DMS79 (cell line): ENCODE results near the gene PWWP2B.
"Not testable (repeated sequence)": the region's sequence is repeated elsewhere in the genome, so short reads cannot be mapped to it uniquely, and the experiment has no call there.

Experiments used
- DNase-seq: peaks from one replicate; lab custom pipeline; 2025; lab: John Stamatoyannopoulos, UW

Gene PWWP2B

DNA sequence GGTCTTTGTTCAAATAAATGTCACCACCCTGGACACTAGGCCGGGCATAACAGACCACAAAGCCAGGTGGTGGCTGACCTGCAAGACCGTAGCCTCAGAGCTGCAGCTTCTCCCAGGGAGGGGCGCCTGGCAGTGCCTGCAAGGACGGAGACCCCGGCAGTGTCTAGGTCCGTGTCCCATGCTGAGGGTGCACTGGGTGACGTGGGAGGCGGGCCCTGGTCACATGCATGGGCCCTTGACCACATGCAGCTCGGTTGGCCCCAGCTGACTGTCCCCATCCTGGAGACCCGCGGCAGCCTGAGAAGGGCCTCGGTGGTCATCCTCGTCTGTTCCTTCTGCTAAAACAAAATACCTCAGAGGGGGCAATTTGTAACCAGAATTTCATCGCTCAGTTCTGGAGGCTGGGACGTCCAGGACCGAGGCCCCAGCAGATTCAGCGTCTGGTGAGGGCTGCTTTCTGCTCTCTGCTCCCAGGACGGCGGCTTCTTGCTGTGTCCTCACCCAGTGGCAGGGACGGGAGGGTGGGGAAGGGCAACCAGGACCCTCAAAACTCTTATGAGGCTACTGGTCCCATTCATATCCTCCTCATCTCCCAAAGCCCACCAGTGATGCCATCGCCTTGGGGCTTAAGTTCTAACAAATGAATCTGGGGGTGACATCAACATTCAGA, 36.8 kb downstream of the PWWP2B start:
- DNase-seq: no peak

DNA sequence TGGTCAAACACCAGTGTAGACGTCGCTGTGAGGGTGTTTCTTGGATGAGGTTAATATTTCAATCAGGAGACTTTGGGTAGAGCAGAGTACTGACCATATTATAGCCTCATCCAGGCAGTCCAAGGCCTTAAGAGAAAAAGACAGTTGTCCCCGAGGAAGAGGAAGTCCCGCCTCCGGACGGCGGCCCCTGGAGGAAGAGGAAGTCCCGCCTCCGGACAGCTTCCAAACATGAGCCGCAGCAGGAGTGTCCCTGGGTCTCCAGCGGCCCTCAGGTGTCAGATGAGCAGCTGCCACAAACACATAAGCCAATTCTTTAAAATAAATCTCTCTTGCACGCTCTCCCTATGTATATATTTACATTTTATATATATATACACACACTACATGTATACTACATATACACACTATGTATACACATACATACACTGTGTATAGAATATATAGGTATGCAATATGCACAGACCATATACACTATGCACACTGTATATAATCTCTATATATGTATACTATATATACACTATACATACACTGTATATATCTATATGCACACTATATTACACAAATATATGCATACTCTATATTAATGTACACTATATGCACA, 37.5 kb downstream of the PWWP2B start:
- no peak for DNase-seq

- DNase-seq: not testable (repeated sequence)
These were observed 38.3 kb downstream of the PWWP2B start for GRCh38 chr10:132435320-132435719.

GRCh38 chr10:132436096-132436495, 39.1 kb downstream of the PWWP2B start:
- not testable (repeated sequence) for DNase-seq

- no peak for DNase-seq
These were observed 39.9 kb downstream of the PWWP2B start for GRCh38 chr10:132436861-132437410.

DNA sequence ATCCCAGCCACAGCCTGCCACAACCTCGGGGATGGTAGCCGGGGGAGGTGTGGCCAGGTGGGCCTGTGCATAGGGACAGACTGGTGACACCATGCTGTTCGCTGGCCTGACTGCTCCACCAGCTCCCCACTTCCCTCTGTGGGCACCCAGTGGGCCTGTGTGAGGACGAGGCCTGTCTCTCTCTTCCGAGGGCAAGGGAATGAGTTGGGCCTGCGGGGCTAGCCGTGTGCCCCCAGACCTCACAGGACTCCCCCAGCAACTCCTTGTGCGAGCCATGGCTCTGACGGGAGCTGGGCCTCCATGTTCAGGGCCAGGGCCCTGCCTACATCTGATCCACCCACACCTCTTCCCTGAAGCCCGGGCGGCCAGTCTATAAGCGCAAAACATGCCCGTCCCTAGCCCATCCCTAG, 40.5 kb downstream of the PWWP2B start:
- DNase-seq: no peak

DNA sequence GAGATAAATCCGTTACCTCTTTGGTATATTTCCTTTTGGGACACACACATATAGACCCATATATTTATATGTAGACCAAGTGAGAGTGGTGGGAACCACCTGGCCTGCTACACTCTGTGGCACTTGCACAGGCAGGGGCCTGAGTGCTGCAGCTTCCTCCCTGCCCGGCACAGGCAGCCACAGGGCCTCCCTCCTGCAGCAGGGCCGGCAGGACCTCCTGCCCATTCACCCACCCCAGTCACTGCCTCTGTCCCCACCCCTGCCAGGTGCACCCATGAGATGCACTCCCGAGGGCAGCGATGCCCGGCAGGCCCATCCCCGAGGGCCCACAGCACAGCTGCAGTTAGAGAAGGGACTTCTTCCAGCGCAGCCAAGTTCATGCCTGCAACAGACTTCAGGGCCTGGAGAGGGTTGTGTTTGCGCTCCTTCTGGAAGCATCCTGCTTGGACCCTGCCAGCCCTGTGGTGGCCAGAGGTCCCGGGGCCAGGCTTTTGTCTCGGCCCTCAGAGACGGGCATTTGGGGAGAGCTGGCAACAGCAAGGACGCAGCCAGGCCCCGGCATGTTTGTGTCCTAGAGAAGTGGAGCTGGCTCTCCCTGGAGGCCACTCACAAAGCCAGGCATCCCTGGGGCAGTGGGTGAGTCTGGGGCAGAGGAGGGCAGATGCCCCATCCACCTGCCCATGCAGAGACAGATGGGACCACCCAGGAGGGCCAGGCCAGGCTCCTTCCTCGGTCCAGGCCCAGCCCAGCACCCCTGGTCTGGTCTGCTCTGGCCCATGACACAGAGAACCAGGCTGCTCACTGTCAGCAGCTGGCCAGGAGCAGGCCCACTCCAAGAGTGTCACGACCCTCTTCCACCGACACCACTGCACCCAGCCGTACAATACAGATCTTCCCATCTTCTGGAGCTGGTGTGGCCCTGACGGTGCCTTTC, 41.4 kb downstream of the PWWP2B start:
- no peak for DNase-seq

GRCh38 chr10:132439025-132439388, 42.0 kb downstream of the PWWP2B start:
- no peak for DNase-seq

DNA sequence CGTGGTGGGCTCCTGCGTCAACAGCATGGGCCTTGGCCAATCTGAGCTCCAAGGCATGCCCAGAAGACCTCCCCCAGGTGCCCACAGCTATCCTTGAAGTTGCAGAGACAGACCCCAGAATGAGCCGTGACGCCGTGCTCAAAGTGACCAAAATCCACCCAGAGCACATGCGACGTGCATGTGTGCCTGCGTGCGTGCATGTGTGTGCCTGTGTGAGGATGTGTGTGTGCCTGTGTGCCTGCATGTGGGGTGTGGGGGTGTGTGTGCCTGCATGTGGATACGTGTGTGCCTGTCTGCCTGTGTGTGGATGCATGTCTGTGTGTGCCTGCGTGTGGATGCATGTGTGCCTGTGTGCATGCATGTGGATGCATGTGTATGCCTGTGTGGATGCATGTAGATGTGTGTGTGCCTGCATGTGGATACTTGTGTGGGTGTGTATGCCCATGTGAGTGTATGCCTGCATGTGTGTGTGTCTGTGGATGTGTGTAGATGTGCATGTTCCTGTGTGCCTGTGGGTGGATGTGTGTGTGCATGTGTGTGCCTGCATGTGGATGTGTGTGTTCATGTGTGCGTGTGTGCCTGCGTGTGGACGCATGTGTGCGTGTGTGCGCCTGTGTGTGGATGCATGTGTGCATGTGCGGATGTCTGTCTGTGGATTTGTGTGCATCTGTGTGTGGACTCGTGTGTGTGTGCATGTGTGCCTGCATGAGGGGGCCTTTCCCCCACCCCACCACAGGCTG, 42.6 kb downstream of the PWWP2B start:
- no peak for DNase-seq

DNA sequence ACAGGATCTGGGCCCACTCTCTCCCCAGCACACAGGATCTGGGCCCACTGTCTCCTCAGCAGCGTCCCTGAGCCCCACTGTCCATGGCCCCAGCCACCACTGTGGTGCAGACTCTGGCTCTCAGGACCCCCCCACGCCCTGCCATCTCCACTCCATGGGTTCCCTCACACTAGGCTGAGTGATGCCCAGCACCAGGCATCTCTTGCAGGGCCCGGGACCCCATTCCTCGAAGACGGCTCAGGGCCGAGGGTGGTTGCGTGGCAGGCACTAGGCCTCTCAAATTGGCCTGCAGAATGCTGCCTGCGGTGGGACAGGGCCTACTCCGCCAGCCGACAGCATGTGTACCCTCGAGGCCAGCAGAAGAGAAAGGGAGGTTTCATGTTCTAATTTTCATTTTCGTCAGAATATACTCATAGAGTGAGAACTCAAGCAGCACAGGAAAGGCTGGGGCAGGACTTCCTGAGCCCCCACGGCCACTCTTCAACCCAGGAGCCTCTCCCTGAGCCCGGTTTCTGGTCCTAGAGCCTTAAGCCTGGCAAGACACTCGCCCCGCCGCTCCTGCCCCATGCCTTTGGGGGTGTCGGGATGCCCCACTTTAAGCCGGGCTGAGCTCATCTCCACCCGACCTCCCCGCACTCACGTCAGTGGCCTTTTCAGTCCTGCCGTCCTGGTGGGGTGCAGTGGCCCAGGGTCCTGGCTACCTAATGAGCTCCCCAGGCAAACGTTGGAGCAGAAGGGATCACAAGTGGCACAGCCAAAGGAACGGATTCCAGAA, 44.0 kb downstream of the PWWP2B start:
- DNase-seq: no peak

- DNase-seq: no peak
These were observed 45.0 kb downstream of the PWWP2B start for GRCh38 chr10:132441818-132442524.

GRCh38 chr10:132442636-132443035, 45.6 kb downstream of the PWWP2B start:
- DNase-seq: no peak

GRCh38 chr10:132443605-132443982, 46.6 kb downstream of the PWWP2B start:
- no peak for DNase-seq

DNA sequence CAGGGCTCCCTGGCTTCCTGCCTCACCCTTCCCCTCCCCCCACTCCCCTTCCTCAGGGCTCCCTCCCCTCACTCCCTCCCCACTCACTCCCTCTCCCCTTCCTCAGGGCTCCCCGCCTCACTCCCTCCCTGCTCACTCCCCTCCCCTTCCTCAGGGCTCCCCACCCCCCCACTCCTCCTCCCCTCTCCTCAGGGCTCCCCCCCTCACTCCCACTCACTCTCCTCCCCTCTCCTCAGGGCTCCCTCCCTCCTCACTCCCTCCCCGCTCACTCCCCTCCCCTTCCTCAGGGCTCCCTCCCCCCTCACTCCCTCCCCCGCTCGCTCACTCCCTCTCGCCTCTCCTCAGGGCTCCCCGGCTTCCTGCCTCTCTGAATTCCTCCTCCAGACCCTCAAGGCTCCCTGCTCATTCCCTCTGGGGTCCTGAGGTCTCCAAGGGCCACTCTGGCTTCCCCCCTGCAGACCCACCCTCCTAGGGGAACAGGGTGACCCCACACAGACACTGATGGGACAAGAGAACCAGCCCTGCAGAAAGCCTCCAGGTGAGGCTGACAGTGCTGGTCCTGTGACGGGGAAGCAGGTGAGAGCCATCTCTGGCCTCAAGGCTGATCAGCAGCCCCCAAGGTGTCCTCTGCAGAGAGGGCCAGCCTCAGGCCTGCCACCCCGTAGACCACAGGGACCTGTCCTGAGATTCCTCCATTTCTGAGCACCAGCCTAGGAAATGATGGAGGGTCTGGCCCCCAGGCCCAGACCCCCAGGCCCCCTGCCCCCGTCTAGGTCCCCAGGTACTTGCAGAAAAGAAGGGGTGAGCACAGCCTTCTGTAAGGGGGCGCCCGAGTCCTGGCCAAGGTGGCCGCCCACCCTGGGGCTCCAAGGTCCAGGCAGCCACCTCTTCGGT, 47.2 kb downstream of the PWWP2B start:
- no peak for DNase-seq

DNA sequence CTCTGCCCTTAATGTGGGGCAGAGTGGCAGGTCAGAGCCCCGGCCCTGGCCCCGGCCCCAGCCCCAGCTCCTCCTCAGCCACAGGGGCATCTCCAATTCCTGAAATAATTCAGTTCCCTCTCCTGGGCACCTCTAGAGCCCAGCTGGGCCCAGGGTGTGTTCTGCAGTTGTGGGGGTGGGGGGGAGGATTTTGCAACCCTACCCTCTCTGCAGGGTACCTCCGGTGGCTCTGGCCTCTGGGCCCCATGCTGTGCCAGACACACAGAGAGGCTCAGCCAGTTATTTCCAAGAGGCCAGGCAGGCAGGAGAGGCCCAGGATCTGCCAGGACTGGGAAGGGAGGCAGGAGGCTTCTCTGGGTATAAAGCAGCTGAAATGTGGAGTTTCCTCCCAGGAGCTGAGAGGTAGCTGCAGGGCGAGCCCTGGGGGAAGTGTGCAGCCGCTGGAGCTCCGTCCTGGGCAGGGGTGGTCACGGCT, 47.9 kb downstream of the PWWP2B start:
- no peak for DNase-seq

DNA sequence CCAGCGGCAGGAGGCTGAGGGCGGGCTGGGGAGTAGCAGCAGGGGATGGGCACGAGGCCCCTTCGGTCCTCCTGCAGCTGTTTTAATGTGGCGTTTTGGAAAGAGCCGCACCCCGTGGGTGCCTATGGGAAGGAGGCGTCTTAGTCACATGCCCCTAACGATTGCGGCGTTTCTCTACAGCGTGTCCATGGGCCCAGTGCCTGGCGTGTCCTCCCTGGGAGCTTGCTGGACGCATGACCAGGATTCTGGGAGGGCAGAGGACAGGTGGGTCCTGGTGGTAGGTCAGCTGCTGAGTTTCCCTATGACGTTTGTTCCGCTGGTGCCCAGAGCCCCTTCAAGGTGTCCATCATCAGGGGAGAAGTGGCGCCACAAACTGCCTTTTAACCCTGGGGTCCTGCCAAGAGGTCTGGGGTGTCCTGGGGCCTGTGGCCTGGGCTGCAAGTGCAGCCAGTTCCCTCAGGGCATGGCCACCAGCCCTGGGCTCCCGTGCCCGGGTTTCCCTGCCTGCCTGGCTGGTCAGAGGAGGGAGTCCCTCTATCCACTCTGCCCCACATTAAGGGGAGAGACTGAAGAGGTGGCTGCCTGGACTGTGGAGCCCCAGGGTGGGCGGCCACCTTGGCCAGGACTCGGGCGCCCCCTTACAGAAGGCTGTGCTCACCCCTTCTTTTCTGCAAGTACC, 48.7 kb downstream of the PWWP2B start:
- no peak for DNase-seq

- no peak for DNase-seq
These were observed 49.2 kb downstream of the PWWP2B start for GRCh38 chr10:132446195-132446581.

GRCh38 chr10:132446661-132447445, 49.9 kb downstream of the PWWP2B start:
- no peak for DNase-seq
